HPDE6-E6E7 (cell line): Measurements from ENCODE around the gene GLG1.
"Not testable (repeated sequence)": the region's sequence is repeated elsewhere in the genome, so short reads cannot be mapped to it uniquely, and the experiment has no call there.

ENCODE experiments used
- DNase-seq: peaks from one replicate; pipeline ENCODE4 v3.0.0; 2011; ENCODE audit warnings: missing footprints; ENCODE audit errors: extremely low spot score

Gene GLG1

GRCh38 chr16:74538801-74539200 is 68.1 kb downstream of the GLG1 start:
- DNase-seq = not testable (repeated sequence)

GRCh38 chr16:74537746-74538145 is 69.2 kb downstream of the GLG1 start:
- not testable (repeated sequence) for DNase-seq

- not testable (repeated sequence) for DNase-seq
These were observed 72.3 kb downstream of the GLG1 start for GRCh38 chr16:74534650-74535049.

- no peak for DNase-seq
These were observed 82.0 kb downstream of the GLG1 start for GRCh38 chr16:74524926-74525325.

GRCh38 chr16:74524117-74524516 is 82.8 kb downstream of the GLG1 start:
- DNase-seq = no peak

- DNase-seq = not testable (repeated sequence)
These were observed 83.2 kb downstream of the GLG1 start for GRCh38 chr16:74523706-74524105.

- DNase-seq = no peak
These were observed 84.8 kb downstream of the GLG1 start for GRCh38 chr16:74522160-74522559.

- no peak for DNase-seq
These were observed 85.2 kb downstream of the GLG1 start for GRCh38 chr16:74521691-74522090.

GRCh38 chr16:74518934-74519333 is 88.0 kb downstream of the GLG1 start:
- not testable (repeated sequence) for DNase-seq

- DNase-seq = no peak
These were observed 95.0 kb downstream of the GLG1 start for GRCh38 chr16:74511961-74512360.

GRCh38 chr16:74505011-74505410 is 101.9 kb downstream of the GLG1 start:
- no peak for DNase-seq

- no peak for DNase-seq
These were observed 103.5 kb downstream of the GLG1 start for GRCh38 chr16:74503412-74503811.

GRCh38 chr16:74501484-74502478 is 105.1 kb downstream of the GLG1 start:
- no peak for DNase-seq

GRCh38 chr16:74500907-74501306 is 106.0 kb downstream of the GLG1 start:
- no peak for DNase-seq

GRCh38 chr16:74499114-74499513 is 107.8 kb downstream of the GLG1 start:
- no peak for DNase-seq

- no peak for DNase-seq
These were observed 109.2 kb downstream of the GLG1 start for GRCh38 chr16:74497761-74498160.

GRCh38 chr16:74496054-74496453 is 110.9 kb downstream of the GLG1 start:
- DNase-seq = no peak

GRCh38 chr16:74492976-74493375 is 113.9 kb downstream of the GLG1 start:
- DNase-seq = no peak

GRCh38 chr16:74487634-74488495 is 119.0 kb downstream of the GLG1 start:
- DNase-seq = no peak

- DNase-seq = no peak
These were observed 121.0 kb downstream of the GLG1 start for GRCh38 chr16:74485916-74486315.

- DNase-seq = peak; percentile 85
These were observed 126.5 kb downstream of the GLG1 start for GRCh38 chr16:74480150-74481029.
